ENCODE results near the gene EXOC3L2. TPM values are rescaled to one million over a fixed set of nuclear protein-coding genes. Genes with fewer than 3 reads are reported as not detected.

The EXOC3L2 gene
- total and polyA plus RNA-seq, 2 of the 8 experiments (the other 6 are each of a cell fraction or from before 2014, with no cell fraction given), result 1.4 to 1.6 TPM

DNA sequence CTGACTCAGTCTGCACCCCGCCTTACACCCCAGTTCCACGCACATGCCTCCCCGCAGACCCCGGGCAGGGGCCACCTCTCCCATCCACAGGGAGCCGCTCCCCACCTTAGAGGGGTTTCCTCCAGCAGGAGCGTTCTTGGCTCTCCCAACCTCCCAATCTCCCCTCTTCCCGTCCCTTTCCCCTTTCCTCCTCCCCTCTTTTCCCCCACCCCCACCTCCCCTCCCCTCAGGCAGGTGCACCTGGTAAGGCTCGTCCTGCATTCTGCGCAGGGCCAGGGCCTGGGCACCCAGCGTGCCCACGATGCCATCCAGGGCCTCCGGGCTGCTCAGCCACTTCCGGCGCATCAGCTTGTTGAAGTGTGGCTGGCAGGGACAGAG is 27.3 kb downstream of the EXOC3L2 start (continued):
- TF ChIP-seq, protein P1, sequence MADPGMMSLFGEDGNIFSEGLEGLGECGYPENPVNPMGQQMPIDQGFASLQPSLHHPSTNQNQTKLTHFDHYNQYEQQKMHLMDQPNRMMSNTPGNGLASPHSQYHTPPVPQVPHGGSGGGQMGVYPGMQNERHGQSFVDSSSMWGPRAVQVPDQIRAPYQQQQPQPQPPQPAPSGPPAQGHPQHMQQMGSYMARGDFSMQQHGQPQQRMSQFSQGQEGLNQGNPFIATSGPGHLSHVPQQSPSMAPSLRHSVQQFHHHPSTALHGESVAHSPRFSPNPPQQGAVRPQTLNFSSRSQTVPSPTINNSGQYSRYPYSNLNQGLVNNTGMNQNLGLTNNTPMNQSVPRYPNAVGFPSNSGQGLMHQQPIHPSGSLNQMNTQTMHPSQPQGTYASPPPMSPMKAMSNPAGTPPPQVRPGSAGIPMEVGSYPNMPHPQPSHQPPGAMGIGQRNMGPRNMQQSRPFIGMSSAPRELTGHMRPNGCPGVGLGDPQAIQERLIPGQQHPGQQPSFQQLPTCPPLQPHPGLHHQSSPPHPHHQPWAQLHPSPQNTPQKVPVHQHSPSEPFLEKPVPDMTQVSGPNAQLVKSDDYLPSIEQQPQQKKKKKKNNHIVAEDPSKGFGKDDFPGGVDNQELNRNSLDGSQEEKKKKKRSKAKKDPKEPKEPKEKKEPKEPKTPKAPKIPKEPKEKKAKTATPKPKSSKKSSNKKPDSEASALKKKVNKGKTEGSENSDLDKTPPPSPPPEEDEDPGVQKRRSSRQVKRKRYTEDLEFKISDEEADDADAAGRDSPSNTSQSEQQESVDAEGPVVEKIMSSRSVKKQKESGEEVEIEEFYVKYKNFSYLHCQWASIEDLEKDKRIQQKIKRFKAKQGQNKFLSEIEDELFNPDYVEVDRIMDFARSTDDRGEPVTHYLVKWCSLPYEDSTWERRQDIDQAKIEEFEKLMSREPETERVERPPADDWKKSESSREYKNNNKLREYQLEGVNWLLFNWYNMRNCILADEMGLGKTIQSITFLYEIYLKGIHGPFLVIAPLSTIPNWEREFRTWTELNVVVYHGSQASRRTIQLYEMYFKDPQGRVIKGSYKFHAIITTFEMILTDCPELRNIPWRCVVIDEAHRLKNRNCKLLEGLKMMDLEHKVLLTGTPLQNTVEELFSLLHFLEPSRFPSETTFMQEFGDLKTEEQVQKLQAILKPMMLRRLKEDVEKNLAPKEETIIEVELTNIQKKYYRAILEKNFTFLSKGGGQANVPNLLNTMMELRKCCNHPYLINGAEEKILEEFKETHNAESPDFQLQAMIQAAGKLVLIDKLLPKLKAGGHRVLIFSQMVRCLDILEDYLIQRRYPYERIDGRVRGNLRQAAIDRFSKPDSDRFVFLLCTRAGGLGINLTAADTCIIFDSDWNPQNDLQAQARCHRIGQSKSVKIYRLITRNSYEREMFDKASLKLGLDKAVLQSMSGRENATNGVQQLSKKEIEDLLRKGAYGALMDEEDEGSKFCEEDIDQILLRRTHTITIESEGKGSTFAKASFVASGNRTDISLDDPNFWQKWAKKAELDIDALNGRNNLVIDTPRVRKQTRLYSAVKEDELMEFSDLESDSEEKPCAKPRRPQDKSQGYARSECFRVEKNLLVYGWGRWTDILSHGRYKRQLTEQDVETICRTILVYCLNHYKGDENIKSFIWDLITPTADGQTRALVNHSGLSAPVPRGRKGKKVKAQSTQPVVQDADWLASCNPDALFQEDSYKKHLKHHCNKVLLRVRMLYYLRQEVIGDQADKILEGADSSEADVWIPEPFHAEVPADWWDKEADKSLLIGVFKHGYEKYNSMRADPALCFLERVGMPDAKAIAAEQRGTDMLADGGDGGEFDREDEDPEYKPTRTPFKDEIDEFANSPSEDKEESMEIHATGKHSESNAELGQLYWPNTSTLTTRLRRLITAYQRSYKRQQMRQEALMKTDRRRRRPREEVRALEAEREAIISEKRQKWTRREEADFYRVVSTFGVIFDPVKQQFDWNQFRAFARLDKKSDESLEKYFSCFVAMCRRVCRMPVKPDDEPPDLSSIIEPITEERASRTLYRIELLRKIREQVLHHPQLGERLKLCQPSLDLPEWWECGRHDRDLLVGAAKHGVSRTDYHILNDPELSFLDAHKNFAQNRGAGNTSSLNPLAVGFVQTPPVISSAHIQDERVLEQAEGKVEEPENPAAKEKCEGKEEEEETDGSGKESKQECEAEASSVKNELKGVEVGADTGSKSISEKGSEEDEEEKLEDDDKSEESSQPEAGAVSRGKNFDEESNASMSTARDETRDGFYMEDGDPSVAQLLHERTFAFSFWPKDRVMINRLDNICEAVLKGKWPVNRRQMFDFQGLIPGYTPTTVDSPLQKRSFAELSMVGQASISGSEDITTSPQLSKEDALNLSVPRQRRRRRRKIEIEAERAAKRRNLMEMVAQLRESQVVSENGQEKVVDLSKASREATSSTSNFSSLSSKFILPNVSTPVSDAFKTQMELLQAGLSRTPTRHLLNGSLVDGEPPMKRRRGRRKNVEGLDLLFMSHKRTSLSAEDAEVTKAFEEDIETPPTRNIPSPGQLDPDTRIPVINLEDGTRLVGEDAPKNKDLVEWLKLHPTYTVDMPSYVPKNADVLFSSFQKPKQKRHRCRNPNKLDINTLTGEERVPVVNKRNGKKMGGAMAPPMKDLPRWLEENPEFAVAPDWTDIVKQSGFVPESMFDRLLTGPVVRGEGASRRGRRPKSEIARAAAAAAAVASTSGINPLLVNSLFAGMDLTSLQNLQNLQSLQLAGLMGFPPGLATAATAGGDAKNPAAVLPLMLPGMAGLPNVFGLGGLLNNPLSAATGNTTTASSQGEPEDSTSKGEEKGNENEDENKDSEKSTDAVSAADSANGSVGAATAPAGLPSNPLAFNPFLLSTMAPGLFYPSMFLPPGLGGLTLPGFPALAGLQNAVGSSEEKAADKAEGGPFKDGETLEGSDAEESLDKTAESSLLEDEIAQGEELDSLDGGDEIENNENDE (IDR thresholded peaks at IDR 0.05; ENCODE audit: insufficient replicate concordance, low read length), result no peak
- no peak for TF ChIP-seq KDM4A (IDR thresholded peaks at IDR 0.05; ENCODE audit: low read depth, low read length, severe bottlenecking)
- peak; percentile 4 for TF ChIP-seq CTBP2 (IDR thresholded peaks at IDR 0.05; ENCODE audit: borderline replicate concordance, insufficient read depth, insufficient read length, low read length)

Data from H1 (cell line).